HCEC 1CT (cell line): Measurements from ENCODE around the gene SPTB.

ENCODE experiments used
- DNase-seq: peaks from one replicate; pipeline ENCODE4 v3.0.0-alpha.2; 2017

SPTB gene

DNA sequence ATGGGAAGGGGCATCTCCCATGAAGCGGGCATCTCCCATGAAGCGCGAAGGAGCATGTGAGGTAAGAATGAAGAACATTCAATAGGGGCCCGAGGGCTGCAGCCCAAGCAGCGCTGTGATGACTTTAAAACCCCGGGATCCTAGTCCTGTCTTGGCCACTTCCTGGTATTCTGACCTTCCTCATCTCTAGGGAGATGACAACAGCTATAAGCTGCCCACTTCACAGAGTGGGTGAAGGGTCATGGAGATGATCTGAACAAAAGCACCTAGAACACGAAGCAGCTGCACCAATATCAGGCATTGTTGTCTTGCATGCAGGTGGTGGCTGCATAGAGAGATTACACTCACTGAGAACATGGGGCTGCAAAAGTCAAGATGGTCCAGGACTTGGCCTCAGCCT, 64.5 kb downstream of the SPTB start:
- no peak for DNase-seq

DNA sequence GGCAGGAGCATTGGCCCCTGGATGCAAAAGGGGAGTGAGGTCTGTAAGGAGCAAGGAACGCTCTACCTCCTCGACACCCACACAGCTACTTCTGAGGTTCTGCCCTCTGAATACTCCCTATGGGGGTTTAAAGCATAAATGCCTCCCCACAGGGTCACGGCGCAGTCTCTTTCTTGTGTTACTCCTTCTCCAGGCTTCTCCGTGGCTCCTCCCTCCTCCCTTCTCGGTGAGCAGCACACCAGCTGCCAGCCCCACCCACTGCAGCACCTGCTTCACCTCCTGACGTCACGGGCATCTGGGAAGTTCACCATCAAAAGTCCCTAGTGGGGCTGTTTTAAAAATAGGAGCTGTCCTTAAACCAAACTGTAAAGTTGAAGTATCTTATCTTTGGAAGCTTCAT, 67.3 kb downstream of the SPTB start:
- no peak for DNase-seq

DNA sequence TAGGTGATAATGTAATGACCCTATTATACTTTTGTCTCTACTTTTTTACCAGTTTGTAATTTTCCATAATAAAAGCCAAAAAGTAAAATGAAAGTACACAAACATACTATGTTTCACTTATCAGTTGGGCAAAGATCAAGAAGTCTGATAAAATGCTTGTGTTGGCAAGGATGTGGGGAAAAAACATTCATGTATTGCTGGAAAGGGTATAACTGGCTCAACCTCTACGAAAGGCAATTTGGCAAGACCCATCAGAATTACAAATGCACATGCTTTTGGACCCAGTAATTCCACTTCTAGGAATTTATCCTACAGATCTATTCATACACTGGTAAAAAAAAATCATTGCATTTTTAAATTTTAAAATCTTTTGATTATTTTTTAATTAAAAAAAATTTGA, 68.0 kb downstream of the SPTB start:
- no peak for DNase-seq

DNA sequence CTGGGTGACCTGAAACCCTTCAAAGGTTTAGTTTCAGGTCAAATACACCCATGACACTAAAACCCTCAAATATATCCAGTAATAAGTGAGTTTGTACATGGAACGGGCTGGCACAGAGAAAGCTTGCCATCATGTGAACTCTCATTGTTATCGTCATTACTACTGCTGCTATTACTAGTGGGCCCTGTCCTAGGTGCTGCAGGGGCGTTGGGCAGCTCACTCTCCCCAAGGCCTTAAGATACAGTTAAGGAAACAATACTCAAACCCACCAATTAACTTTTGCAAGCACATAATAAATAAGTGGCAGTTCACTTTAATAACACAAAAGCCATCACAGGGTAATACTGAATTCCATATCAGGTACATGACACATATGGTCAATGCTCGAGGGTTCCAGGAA, 71.3 kb downstream of the SPTB start:
- no peak for DNase-seq

DNA sequence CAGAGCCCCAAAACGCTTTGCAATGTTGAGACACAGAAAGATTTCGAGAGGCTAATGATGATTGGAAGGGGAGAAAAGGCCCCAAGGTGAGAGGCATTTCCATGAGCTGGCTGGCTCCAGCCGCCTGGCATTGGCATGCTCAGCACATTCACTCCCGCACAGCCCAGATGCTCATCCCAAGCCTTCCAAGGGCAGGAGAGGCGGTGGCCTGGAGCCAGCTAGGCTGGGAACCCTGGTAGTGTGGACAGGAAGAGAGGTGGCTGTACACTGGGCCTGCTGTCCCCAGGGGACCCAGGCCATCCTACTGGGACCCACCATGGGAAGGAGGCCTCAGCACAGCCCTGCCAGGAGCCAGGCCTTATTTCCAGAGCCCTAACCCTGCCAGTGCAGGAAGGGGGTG, 72.2 kb downstream of the SPTB start:
- DNase-seq, result no peak

DNA sequence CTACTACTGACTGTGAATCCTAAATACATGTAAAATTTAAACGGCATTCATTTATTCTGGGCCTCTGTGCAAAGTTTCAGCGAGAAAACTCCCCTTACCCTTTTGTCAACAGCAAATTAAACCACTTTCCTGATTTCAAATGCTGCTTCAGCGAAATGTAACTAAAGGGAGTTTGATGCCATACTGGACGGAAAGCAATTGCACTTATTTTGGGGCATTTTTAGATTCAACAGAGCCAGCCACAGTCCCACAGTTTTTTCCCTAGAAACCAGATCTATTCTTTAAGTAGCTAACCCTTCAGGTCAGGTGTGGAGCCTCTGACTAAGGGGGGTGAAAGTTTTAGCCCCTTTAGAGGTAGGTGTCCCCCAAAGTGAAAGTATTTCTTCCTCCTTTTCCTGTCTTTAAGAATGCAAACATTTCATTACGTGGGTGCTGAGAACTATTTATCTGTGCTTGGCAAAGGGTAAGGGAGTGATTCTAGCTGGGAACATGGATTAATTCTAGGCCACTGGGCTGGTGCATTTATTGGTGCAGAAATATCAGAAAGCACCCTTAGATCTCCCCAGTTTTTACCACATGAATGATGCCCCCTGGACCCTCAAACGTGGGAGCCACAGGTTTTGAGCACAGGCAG, 72.7 kb downstream of the SPTB start:
- no peak for DNase-seq

DNA sequence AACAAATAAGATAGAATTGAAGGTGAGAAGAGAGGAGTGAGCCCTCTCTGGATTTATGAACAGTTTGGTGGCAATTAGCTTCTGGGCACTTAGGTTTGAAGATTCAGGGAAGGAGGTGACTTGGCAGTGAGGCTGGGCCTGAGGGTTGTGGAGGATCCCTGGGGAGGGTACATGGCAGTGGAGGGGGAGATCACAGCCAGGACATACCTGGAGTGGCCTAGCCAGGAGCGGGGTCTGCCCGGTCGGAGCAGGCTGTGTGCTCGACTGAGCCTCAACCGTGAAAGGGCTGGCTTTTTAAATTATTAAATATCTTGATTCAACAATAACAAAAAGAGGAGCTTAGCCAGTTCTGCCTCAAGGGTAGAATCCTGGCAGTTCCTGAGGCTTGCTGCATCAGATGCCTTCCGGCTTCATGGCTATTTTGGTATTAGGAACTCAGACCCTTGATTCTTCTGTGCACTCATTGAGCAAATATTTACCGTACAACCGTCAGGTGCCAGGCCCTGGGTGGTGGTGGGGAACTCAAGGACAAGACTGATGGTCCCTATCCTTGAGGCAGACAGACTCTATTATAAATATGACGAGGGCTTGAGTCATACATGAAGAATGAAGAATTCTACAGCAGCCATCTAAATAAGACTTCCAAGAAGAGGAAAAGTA, 73.4 kb downstream of the SPTB start:
- peak; percentile 68 for DNase-seq

DNA sequence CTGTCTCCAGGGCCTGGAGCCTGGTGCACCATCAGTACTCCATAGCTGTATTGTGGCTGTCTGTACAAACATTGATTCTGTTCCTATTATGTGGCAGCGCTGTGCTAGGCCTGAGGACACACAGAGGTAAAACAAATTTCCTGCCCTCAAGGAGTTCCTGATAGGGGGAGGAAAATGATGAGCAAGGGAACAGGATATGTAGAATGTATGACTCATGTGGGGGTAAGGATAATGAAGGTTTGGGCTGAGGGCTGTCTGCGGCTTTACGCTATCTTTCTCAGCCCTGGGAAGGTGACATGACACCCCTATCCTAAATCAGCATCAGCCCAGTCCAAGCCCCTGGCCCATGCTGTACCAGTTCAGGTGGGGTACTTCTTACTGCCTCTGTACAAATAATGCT, 74.1 kb downstream of the SPTB start:
- DNase-seq, result peak; percentile 44

DNA sequence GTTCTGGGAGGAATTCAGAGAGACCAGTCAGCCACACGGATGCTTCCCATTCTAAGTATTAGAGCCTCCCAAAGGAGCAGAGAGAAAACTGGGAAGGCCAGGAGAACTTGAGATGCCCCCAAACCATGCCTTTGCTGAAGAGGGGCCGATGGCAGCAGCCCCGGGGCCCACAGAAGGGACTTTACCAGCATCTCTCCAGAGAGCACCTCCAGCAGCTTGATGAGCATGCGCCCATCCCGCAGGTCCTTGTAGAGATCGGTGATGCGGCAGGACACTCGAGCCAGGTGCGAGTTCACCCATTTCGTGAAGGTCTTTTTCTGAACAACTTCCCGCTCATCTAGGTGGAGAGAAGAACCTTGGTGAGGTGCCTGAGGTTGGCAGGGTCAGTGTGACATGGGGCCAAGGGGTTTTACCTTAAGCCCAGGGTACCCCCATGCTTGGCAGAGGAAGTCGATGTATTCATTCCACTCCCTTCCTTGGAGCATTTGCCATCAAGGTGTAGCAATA, 74.9 kb downstream of the SPTB start:
- no peak for DNase-seq

DNA sequence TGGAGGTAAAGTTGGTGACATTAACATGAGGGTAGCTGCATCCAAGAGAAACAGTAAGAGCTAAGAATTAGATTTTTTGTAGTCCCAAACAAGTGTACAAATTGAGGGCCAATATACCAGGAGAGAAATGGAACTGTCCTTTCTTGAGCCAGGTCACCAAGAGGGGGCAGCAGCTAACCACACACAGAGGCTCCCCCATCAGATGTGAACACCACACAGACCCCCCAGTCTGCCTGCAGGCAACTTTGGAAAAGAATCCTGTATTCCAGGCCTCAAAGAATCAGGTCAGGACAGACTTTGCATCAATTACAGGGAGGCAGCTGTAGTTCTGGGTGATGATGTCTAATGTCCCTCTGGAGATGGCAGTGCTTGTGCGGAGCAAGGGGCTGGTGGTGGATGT, 77.9 kb downstream of the SPTB start:
- no peak for DNase-seq

DNA sequence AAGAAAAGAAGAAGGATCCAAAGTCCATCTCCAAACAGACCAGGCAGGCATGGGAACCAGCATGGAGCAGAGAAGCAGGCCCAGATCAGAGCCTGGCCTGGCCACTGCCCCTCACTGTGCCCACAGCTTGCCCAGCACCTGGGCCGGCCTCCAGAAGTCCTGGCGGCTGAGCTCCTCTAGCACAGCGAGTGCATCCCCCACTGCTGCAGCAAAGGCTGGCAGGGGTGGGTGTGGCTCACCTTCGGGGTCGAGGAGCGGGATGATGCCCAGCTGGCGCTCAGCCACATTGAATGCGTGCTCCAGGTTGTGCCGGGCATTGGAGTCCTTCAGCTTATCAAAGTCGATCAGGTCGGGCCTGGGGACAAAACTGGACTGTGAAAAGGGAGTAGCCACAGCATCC, 78.7 kb downstream of the SPTB start:
- no peak for DNase-seq

DNA sequence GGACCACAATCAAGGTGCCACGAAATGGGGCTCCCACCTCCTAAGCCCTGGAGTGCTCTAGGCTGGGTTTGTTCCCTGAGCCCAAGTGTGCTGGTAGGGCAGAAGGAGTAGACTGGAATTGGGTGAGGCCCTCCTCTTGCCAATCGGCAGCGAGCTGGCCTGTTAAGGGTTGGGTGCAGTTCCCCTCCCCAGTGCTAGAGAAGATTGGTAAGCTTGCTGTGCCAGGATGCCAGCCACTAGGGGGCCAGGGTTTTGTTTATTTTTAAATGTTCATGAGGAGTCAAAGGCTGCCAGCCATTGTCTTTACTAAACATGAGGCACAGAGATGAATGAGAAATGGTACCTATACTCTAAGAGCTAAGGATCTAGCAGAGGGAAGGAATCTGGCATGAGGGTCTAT, 79.7 kb downstream of the SPTB start:
- peak; percentile 24 for DNase-seq

DNA sequence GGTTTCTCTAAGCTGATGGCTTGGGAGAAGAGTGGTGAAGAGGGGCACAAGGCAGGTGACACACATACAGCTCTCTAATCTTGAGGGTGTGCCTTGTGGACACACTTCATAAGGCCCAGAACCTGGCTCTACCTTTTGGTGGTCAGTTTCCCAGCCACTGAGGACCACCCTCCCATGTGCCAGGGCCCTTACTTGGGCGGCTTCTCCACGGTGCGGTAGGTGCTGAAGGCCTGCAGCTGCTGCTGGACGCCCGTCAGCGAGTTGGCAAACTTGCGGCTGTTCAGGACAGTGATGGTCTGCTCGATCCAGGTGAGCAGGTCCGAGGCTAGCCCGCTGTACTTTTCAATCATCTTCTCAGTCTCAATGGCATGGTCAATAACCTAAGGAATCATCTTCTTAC, 80.2 kb downstream of the SPTB start:
- DNase-seq, result no peak

DNA sequence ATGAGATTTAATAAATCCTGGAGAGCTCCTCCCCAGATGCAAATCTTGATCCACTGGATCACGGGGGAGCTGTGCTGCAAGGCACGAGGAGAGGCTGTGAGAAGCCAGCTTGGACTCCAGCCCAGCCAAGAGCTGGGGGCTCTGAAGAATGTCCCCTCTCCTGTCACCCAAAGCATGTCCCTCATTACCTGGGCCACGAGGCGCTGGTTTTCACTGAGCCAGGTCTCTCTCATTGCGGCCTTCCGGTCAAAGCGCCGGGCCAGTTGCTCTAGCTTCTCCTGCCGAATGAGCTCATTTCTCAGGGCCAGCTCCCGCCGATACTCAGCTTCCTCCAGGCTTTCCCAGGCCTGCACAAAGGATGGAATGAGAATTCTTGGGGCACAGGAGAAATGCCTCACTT, 83.3 kb downstream of the SPTB start:
- DNase-seq, result no peak

DNA sequence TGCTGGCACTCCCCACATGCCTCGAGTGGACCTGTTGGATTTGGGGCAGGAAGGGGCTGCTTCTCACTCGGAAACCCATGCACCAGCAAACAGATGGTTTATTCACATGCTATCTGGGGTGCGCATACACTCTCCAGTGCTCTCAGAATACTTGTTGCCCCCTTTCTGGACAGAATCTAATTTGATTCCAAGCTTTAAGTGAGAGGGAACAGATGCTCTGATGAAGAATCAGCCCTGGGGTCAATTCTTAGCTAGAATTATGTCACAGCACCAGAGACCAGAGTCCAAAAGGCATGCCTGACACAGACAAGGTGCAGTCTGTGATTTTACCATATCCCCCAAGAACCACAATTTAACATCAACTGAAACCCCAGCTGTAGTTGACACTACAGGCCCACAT, 83.8 kb downstream of the SPTB start:
- DNase-seq, result no peak

DNA sequence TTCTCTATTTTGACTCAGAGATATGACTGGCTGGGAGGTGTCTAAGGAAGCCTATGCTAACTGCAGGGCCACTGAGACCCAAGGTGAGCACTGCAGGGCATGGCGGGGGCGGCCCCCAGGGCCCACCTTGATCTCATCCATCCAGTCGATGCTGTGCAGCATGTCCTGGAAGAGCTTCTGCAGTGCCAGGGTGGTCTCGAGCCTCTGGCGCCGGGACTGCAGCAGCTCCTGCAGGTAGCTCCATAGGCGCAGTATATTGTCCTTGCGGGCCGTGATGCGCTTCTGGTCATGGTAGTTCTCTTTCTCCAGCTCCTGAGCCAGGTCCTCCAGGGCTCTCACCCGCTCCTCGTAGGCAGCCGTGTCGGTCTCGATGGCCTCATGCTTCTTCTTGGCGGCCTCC, 84.5 kb downstream of the SPTB start:
- no peak for DNase-seq

DNA sequence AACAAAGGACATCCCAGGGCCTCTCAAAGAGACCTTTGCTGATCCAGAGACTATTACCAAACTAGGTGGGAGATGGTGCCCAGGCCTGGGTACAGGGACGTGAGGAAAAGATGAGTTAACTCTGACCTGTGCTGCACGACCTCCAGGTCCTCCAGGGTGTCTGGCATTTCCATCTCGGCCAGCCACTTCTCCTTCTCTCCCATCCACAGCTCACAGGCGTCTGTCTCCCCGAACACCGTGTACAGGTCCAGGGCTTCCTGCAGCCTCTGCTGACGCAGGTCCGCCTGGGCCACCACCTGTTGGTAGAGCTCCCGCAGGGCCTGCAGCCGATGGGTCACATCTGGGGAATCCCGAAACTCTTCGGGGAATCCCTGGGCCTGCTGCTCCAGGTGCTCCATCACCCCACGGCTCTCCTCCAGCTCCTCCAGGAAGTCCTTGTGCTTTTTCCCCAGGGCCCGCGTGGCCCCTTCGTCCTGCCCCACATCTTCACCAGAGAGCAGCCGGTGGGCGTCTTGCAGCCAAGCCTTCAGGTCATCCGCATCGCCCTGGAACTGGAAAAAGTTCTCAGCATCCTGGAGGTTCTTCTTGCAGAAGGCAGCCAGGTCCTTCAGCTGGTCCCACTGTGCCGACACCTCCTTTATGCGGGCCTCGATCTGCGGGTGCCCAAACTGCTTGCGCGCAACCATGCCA, 86.7 kb downstream of the SPTB start:
- no peak for DNase-seq

DNA sequence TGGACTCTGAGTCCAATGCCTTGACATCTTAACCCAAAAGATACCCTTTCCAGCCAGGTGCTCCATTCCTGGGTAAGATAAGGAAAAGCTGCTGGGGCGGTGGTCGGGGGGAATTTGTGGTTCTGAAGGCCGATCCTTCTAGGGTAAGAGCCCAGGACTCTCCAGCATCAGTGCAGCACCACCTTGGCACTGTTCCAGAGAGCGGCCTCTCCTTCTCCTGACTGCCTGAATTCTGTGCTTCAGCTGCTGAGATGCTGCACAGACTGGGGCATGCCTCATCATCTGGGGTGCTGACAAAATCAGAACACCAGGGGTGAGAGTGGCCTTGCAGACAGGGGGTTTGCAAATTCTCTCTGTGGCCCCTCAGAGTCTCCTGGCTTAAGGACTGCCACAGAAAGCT, 87.5 kb downstream of the SPTB start:
- DNase-seq, result no peak

DNA sequence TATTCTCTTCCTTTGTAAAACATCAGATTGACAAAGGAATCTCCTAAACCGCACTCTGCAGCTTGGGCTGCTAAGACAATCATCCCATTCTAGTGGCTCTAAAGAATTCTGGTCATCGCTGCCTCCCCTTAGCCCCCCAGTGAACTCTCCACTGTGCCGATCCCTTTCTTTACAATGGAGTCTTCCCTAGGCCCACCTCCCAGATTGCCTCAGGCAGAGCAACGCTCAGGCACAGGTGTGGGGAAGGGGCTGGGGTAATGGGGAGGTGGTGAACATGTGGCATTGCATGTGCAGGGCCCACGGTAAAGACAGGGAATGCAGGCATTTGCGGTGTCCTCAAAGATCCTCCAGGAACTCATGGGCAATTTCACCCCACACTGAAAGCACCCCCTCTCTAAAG, 89.2 kb downstream of the SPTB start:
- DNase-seq, result no peak

DNA sequence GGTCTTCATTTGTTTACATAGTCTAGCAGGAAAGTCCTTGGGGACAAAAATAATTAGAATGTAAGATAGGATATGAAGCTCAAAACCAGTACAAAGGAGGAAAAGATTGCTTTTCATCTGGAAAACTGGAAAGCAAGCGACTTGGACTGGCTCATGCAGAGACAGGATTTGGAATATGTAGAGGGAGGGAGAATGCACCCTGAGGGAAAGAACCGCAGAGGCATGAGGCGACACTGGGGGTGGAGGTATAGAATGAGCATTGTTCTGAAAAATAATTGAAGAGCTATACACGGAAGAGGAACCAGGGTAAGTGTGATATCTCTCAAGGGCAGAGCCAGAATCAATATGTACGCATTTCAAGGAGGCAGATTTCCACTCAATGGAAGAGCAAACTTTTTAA, 90.0 kb downstream of the SPTB start:
- no peak for DNase-seq

DNA sequence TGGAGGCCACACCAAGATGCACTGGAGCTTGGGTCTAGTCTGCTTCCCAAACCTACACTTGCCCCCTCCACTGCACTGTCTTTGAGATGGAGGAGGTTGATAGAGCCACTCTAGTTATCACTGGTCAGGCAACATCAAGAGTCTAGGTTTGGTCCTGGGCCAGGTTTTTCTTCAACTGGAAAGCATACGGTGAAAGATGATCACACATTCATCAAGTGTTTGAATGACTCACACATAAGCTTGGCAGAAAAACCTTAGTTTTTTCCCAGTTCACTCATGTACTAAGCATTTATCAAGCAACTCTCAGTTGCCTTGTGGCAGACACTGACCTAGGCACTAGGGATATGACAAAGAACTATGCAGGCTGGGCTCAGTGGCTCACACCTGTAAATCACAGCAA, 91.0 kb downstream of the SPTB start:
- peak; percentile 91 for DNase-seq

DNA sequence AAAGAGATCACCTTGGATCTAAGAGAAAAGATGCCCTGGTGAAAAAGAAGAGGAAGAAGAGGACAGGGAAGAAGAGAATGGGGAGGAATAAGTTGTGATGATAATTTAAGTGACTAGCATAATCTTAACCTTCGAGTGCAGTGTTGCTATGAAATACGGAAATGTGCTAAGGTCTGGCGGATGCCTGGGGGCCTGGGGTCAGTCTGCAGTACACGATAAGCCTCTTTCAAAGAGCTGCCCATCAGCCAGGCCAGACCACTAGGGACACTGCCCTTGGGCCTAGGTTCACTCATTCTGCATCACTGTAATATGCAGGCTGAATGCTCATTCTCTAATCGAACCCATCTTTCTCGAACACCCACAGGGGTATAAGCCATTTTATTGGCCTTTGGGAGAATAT, 92.1 kb downstream of the SPTB start:
- DNase-seq, result no peak

DNA sequence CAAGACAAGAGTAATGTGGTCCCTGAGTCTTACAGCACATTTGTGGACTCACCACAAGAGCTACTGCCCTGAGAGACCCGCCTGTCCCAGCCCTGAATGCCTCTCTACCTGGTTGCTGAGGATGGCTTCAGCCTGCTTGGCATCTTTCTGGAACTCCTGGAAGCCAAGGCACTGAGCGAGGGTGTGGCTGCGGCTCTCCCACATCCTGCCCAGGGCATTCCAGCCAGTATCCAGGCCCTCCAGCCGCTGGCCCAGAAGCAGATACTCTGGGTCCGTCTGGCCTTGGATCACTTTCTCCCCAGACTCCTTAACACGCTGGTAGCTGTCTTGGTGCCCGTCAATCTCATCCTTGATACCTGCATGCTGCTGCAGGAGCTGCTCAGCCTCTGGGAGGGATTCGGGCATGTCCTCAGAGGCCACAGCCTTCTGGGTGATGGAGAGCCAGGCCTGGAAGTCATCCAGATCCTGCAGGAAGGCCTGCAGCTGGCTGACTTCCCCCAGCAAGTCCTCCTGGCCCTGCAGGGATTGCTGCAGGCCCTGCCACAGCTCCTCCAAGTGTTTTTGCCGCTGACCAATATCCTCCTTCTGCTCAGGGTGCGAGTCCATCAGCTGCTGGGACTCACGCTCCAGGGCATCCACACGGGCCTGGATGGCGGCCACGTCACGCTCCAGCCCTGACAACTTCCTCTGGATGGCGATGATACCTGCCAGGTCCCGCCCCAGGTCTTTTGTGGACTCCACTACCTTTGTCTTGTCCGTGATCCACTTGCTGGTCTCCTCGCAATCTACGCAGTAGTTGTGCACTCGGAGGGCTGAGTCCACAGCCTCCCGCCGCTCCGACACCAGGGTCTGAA, 93.2 kb downstream of the SPTB start:
- DNase-seq, result no peak

DNA sequence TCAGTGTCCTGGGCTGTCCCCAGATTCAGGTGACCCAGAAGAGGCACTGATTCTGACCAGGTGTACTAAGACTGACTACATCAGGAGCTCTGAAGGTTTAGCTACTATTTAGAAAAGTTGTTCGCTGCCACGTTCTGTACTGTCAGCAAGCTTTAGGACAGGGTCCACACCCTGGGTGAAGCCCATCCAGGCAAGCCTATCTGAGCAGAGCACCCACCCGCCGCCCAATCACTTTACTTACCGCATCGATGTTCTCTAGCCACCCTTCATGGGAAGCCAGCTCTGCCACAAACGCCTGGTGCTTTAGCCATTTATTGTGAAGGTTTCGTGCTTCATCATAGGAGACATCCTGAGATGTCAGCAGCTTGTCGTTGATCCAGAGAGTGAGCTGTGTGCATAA, 95.7 kb downstream of the SPTB start:
- no peak for DNase-seq
